HepG2 (cell line): ENCODE data around the gene MEG3. TPM values are rescaled to one million over a fixed set of nuclear protein-coding genes. Genes with fewer than 3 reads are reported as not detected.

Source experiments
- CBX5 ChIP-seq: sonication (generic); formaldehyde crosslinking; IDR thresholded peaks from 2 replicates; pipeline ENCODE4 v1.4.0; 2020; ENCODE audit warnings: missing genetic modification reagents, borderline replicate concordance
- KDM1A ChIP-seq: IDR thresholded peaks from 2 replicates; pipeline ENCODE4 v1.6.1; 2016; ENCODE audit warnings: missing compliant biosample characterization
- MAFF ChIP-seq: IDR thresholded peaks from 2 replicates; pipeline ENCODE4 v1.6.1; 2011; ENCODE audit warnings: low read depth, low read length, improper control_type of control experiment
- PRPF4 ChIP-seq: fragments of 200-400 bp; formaldehyde crosslinking; IDR thresholded peaks from 2 replicates; pipeline ENCODE4 v1.6.1; 2016; ENCODE audit warnings: low read length, low read depth; ENCODE audit not compliant: poor library complexity, severe bottlenecking
- RAD21 ChIP-seq: fragments of 450-650 bp; formaldehyde crosslinking; IDR thresholded peaks from 2 replicates; pipeline ENCODE4 v1.5.0; 2020; ENCODE audit warnings: mild to moderate bottlenecking
- TARDBP ChIP-seq: sonication (generic); formaldehyde crosslinking; IDR thresholded peaks from 2 replicates; pipeline ENCODE4 v1.8.0; 2022; ENCODE audit warnings: mild to moderate bottlenecking, missing genetic modification reagents
- ZNF17 ChIP-seq: sonication (generic); formaldehyde crosslinking; IDR thresholded peaks from 2 replicates; pipeline ENCODE4 v1.5.0; 2020; ENCODE audit warnings: mild to moderate bottlenecking, missing genetic modification reagents
- ZNF33A ChIP-seq: sonication (generic); formaldehyde crosslinking; IDR thresholded peaks from 2 replicates; pipeline ENCODE4 v1.5.1; 2020; ENCODE audit warnings: missing genetic modification reagents, mild to moderate bottlenecking, moderate library complexity, borderline replicate concordance
- ZNF674 ChIP-seq: sonication (generic); formaldehyde crosslinking; IDR thresholded peaks from 2 replicates; pipeline ENCODE4 v1.5.0; 2020; ENCODE audit warnings: low read depth, mild to moderate bottlenecking, missing genetic modification reagents
- polyA plus RNA-seq, 8 experiments: library from polyadenylated mRNA; depleted of rRNA in 3 of 8; stranded (reverse) in 7 of 8; unstranded in 1 of 8; fragments of >200 nt; fragmentation: Illumina TruSeq in 4 of 8; extraction: Trizol in 4 of 8; gene quantifications; 2 replicates each; pipeline versions ENCODE4 v1.2.1 to v1.2.3, GENCODE V29; 2011 to 2016; ENCODE audit warnings: low read depth in 4 of 8, missing spikeins in 1 of 8, mixed read lengths in 1 of 8; ENCODE audit not compliant: insufficient read depth in 1 of 8
- total RNA-seq, 5 experiments: library from RNA; depleted of rRNA; stranded (reverse); fragments of >200 nt; fragmentation: Illumina TruSeq; extraction: Trizol; gene quantifications; 2 replicates each; pipeline ENCODE4 v1.2.3, GENCODE V29; 2016; ENCODE audit warnings: low read depth in 1 of 5
- TF ChIP-seq, protein P1 (sequence below): sonication (generic); formaldehyde crosslinking; IDR thresholded peaks from 2 replicates; pipeline ENCODE4 v1.5.1; 2020; ENCODE audit warnings: missing genetic modification reagents, mild to moderate bottlenecking, borderline replicate concordance
- TF ChIP-seq, protein P2 (sequence below): IDR thresholded peaks from 2 replicates; pipeline ENCODE4 v1.6.1; 2016; ENCODE audit warnings: low read depth, borderline replicate concordance
- TF ChIP-seq, protein P3 (sequence below): sonication (generic); formaldehyde crosslinking; IDR thresholded peaks from 2 replicates; pipeline ENCODE4 v1.4.0; 2020; ENCODE audit warnings: missing genetic modification reagents
- TF ChIP-seq, protein P4 (sequence below): sonication (generic); formaldehyde crosslinking; IDR thresholded peaks from 2 replicates; pipeline ENCODE4 v1.5.1; 2020; ENCODE audit warnings: mild to moderate bottlenecking, missing genetic modification reagents, moderate library complexity
- TF ChIP-seq, protein P5 (sequence below): sonication (generic); formaldehyde crosslinking; IDR thresholded peaks from 2 replicates; pipeline ENCODE4 v1.5.1; 2020; ENCODE audit warnings: mild to moderate bottlenecking, missing genetic modification reagents, moderate library complexity

The MEG3 gene
- total and polyA plus RNA-seq, 2 of the 13 experiments (the other 11 are each of a cell fraction or from before 2014, with no cell fraction given): 0.17 TPM; not detected in 1

DNA sequence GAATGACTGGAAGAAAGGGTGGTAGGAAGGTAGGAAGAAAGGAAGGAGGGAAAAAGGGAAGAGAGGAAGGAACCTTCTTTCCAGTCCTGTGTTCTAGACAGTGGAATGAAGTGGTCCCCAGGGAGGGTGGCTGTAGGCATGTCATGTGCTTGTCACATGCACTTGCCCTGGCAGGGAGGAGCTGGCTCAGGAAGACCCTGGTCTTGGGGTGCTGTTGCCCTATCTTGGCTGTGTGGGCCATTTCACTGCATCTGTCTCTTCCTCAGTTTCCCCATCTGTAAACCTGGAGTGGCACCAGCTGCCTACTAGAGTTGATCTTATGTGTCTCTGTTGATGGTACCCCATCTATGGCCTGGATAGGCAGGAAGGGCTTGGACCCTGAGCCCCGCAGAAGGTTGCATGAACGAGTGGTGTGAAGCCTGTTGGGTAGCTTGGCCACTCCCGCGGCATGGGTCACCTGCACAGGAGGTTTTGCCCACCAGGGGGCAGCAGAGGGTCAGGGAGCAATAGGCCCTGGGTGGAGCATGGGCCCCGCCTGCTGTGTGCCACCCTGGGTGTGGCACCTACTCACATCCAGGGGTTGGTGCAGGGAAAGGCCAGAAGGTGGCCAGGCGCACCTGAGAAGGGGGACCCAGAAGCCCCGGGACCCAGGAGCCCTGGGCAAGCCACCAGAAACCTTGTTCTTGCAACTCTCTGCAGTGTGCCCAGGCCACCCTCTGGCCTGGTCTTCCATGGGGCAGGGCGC, 25.1 kb downstream of the MEG3 start (continued):
- TF ChIP-seq, protein P1, sequence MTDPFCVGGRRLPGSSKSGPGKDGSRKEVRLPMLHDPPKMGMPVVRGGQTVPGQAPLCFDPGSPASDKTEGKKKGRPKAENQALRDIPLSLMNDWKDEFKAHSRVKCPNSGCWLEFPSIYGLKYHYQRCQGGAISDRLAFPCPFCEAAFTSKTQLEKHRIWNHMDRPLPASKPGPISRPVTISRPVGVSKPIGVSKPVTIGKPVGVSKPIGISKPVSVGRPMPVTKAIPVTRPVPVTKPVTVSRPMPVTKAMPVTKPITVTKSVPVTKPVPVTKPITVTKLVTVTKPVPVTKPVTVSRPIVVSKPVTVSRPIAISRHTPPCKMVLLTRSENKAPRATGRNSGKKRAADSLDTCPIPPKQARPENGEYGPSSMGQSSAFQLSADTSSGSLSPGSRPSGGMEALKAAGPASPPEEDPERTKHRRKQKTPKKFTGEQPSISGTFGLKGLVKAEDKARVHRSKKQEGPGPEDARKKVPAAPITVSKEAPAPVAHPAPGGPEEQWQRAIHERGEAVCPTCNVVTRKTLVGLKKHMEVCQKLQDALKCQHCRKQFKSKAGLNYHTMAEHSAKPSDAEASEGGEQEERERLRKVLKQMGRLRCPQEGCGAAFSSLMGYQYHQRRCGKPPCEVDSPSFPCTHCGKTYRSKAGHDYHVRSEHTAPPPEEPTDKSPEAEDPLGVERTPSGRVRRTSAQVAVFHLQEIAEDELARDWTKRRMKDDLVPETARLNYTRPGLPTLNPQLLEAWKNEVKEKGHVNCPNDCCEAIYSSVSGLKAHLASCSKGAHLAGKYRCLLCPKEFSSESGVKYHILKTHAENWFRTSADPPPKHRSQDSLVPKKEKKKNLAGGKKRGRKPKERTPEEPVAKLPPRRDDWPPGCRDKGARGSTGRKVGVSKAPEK: peak; percentile 81; the same call in 1 of the 2 replicates
- TF ChIP-seq PRPF4 (no peak), CBX5 (peak; percentile 69; the same call in 1 of the 2 replicates), RAD21 (peak; percentile 87), ZNF33A (CRISPR knock-in tag) (no peak), TARDBP (CRISPR knock-in tag) (0 out of 2 replicates have a peak, but pooled peaks have one; percentile 35), KDM1A (no peak), ZNF17 (CRISPR knock-in tag) (no peak), MAFF (no peak), ZNF674 (CRISPR knock-in tag) (no peak)
- TF ChIP-seq, protein P2, sequence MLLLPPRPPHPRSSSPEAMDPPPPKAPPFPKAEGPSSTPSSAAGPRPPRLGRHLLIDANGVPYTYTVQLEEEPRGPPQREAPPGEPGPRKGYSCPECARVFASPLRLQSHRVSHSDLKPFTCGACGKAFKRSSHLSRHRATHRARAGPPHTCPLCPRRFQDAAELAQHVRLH (CRISPR knock-in tag): peak; percentile 78
- TF ChIP-seq, protein P3, sequence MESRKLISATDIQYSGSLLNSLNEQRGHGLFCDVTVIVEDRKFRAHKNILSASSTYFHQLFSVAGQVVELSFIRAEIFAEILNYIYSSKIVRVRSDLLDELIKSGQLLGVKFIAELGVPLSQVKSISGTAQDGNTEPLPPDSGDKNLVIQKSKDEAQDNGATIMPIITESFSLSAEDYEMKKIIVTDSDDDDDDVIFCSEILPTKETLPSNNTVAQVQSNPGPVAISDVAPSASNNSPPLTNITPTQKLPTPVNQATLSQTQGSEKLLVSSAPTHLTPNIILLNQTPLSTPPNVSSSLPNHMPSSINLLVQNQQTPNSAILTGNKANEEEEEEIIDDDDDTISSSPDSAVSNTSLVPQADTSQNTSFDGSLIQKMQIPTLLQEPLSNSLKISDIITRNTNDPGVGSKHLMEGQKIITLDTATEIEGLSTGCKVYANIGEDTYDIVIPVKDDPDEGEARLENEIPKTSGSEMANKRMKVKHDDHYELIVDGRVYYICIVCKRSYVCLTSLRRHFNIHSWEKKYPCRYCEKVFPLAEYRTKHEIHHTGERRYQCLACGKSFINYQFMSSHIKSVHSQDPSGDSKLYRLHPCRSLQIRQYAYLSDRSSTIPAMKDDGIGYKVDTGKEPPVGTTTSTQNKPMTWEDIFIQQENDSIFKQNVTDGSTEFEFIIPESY (CRISPR knock-in tag): peak; percentile 88
- TF ChIP-seq, protein P4, sequence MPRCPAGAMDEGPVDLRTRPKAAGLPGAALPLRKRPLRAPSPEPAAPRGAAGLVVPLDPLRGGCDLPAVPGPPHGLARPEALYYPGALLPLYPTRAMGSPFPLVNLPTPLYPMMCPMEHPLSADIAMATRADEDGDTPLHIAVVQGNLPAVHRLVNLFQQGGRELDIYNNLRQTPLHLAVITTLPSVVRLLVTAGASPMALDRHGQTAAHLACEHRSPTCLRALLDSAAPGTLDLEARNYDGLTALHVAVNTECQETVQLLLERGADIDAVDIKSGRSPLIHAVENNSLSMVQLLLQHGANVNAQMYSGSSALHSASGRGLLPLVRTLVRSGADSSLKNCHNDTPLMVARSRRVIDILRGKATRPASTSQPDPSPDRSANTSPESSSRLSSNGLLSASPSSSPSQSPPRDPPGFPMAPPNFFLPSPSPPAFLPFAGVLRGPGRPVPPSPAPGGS (CRISPR knock-in tag): peak; percentile 47; the same call in 1 of the 2 replicates
- TF ChIP-seq, protein P5, sequence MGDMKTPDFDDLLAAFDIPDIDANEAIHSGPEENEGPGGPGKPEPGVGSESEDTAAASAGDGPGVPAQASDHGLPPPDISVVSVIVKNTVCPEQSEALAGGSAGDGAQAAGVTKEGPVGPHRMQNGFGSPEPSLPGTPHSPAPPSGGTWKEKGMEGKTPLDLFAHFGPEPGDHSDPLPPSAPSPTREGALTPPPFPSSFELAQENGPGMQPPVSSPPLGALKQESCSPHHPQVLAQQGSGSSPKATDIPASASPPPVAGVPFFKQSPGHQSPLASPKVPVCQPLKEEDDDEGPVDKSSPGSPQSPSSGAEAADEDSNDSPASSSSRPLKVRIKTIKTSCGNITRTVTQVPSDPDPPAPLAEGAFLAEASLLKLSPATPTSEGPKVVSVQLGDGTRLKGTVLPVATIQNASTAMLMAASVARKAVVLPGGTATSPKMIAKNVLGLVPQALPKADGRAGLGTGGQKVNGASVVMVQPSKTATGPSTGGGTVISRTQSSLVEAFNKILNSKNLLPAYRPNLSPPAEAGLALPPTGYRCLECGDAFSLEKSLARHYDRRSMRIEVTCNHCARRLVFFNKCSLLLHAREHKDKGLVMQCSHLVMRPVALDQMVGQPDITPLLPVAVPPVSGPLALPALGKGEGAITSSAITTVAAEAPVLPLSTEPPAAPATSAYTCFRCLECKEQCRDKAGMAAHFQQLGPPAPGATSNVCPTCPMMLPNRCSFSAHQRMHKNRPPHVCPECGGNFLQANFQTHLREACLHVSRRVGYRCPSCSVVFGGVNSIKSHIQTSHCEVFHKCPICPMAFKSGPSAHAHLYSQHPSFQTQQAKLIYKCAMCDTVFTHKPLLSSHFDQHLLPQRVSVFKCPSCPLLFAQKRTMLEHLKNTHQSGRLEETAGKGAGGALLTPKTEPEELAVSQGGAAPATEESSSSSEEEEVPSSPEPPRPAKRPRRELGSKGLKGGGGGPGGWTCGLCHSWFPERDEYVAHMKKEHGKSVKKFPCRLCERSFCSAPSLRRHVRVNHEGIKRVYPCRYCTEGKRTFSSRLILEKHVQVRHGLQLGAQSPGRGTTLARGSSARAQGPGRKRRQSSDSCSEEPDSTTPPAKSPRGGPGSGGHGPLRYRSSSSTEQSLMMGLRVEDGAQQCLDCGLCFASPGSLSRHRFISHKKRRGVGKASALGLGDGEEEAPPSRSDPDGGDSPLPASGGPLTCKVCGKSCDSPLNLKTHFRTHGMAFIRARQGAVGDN (CRISPR knock-in tag): peak; percentile 76
- TF ChIP-seq, all 625 proteins: peak for 55
